GM12878 (cell line): ENCODE measurements around the gene CDH15. TPM values are rescaled to one million over a fixed set of nuclear protein-coding genes. Genes with fewer than 3 reads are reported as not detected.

Source experiments
- ATAC-seq: fragments of 200-7000 bp; cut with Tn5 transposase; 3 replicates; pipeline ENCODE4 v1.9.1; 2020; ENCODE audit warnings: mild to moderate bottlenecking, moderate library complexity
- BruUV-seq: library from RNA; stranded (reverse); fragments of 400-500 nt; replicated peaks from 2 replicates; lab custom pipeline; 2021; lab: Mats Ljungman, UMichigan
- CTCF ChIA-PET: fragments of 300-600 bp; sonication (Branson Sonifier 250); formaldehyde crosslinking; extraction: SDS; loops from one replicate; lab custom pipeline; 2021; ENCODE audit warnings: inconsistent platforms; lab: Yijun Ruan, JAX
- POLR2A ChIA-PET: fragments of 350-600 bp; formaldehyde crosslinking; extraction: SDS; loops from one replicate; lab custom pipeline; 2021; ENCODE audit warnings: inconsistent platforms; lab: Charles Lee
- RAD21 ChIA-PET: fragments of 300-600 bp; sonication (Branson Sonifier 250); formaldehyde crosslinking; loops from one replicate; lab custom pipeline; 2023; ENCODE audit warnings: antibody characterized with exemption; ENCODE audit not compliant: unreplicated experiment; lab: Charles Lee
- SMC1A ChIA-PET: fragments of 300-600 bp; sonication (Branson Sonifier 250); formaldehyde crosslinking; loops from one replicate; lab custom pipeline; 2023; ENCODE audit not compliant: unreplicated experiment, uncharacterized antibody; lab: Charles Lee
- DNase-seq: peaks from one replicate; pipeline ENCODE4 v3.0.0-alpha.2; 2011; ENCODE audit warnings: low read depth, low spot score
- FAIRE-seq: peaks from 3 replicates; lab custom pipeline; 2011; peaks lifted over from hg19 to GRCh38; lab: Jason Lieb, UNC
- H2AFZ ChIP-seq: 2 replicates; pipeline ENCODE4 v1.6.0; 2011; ENCODE audit warnings: low read depth, low read length, control low read depth; ENCODE audit not compliant: control insufficient read depth
- H3K27ac ChIP-seq: 2 replicates; pipeline ENCODE4 v1.5.1; 2011; ENCODE audit warnings: control low read depth; ENCODE audit not compliant: control insufficient read depth, insufficient read depth
- H3K27me3 ChIP-seq, 2 experiments: replicated peaks in 1 of 2; 2 replicates each; pipeline versions ENCODE4 v1.6.0 to v1.6.1; 2011; ENCODE audit warnings: low read length in 1 of 2; ENCODE audit not compliant: control insufficient read depth in 2 of 2, insufficient read depth in 2 of 2
- H3K36me3 ChIP-seq, 2 experiments: 2 replicates each; pipeline ENCODE4 v1.5.1; 2011; ENCODE audit warnings: low read length in 1 of 2; ENCODE audit not compliant: control insufficient read depth in 2 of 2, insufficient read depth in 2 of 2
- H3K4me1 ChIP-seq: 2 replicates; pipeline ENCODE4 v1.6.1; 2011; ENCODE audit warnings: mild to moderate bottlenecking, low read length, moderate library complexity, mixed read lengths; ENCODE audit not compliant: control insufficient read depth, insufficient read depth
- H3K4me2 ChIP-seq: 2 replicates; pipeline ENCODE4 v1.6.0; 2011; ENCODE audit warnings: control low read depth; ENCODE audit not compliant: control insufficient read depth, insufficient read depth
- H3K4me3 ChIP-seq: fragments of 200-600 bp; sonication (generic); 2 replicates; pipeline ENCODE4 v1.5.1; 2016
- H3K79me2 ChIP-seq: 2 replicates; pipeline ENCODE4 v1.6.0; 2011; ENCODE audit warnings: low read length; ENCODE audit not compliant: control insufficient read depth, insufficient read depth
- H3K9ac ChIP-seq: 2 replicates; pipeline ENCODE4 v1.8.0; 2011; ENCODE audit warnings: low read length, control low read depth, mixed read lengths; ENCODE audit not compliant: control insufficient read depth, insufficient read depth
- H3K9me3 ChIP-seq: replicated peaks from 3 replicates; pipeline ENCODE4 v1.5.1; 2011; ENCODE audit warnings: mild to moderate bottlenecking, low read length; ENCODE audit not compliant: control insufficient read depth, insufficient read depth
- H4K20me1 ChIP-seq: 2 replicates; pipeline ENCODE4 v1.6.0; 2011; ENCODE audit not compliant: control insufficient read depth, insufficient read depth
- CTCF ChIP-seq, 3 experiments: IDR thresholded peaks in 2 of 3; conservative IDR thresholded peaks in 1 of 3; 2 replicates each; pipeline ENCODE4 v1.5.1; 2011; ENCODE audit warnings: low read depth in 3 of 3, low read length in 3 of 3, mild to moderate bottlenecking in 3 of 3, control low read depth in 2 of 3, moderate library complexity in 2 of 3, inconsistent platforms in 1 of 3, mixed read lengths in 1 of 3; ENCODE audit not compliant: control insufficient read depth in 2 of 3, insufficient read depth in 1 of 3; ENCODE audit errors: extremely low read depth in 1 of 3
- LARP7 ChIP-seq: fragments of 450-650 bp; IDR thresholded peaks from 2 replicates; pipeline ENCODE4 v1.6.1; 2017; ENCODE audit warnings: mild to moderate bottlenecking
- NBN ChIP-seq: fragments of 450-650 bp; IDR thresholded peaks from 2 replicates; pipeline ENCODE4 v1.6.1; 2016
- NFXL1 ChIP-seq: fragments of 450-650 bp; IDR thresholded peaks from 2 replicates; pipeline ENCODE4 v1.6.1; 2017; ENCODE audit warnings: antibody characterized with exemption, mild to moderate bottlenecking, borderline replicate concordance
- SMAD5 ChIP-seq: IDR thresholded peaks from 2 replicates; pipeline ENCODE4 v1.6.1; 2016; ENCODE audit warnings: antibody characterized with exemption, low read depth
- STAT3 ChIP-seq: IDR thresholded peaks from 2 replicates; pipeline ENCODE4 v1.6.1; 2011; ENCODE audit warnings: low read depth, low read length, improper control_type of control experiment
- WGBS: methylation state at CpG from one replicate; pipeline ENCODE4 v1.1.6; 2016; ENCODE audit warnings: low lambda C conversion rate; ENCODE audit not compliant: insufficient replicate concordance, insufficient coverage; ENCODE audit errors: missing lambda C conversion rate; 5-methylcytosine and 5-hydroxymethylcytosine counted together
- in situ Hi-C: fragments of 300-500 bp; cut with MboI; formaldehyde crosslinking; loops from 9 replicates; pipeline ENCODE4 v1.14.3; 2018; ENCODE audit warnings: mixed read lengths
- intact Hi-C: fragments of 100-400 bp; cut with micrococcal nuclease; formaldehyde crosslinking; loops from one replicate; pipeline ENCODE4 v1.14.2; 2022; ENCODE audit not compliant: unreplicated experiment
- polyA plus RNA-seq, 11 experiments: library from polyadenylated mRNA; depleted of rRNA in 4 of 11; unstranded in 6 of 11; stranded (reverse) in 5 of 11; fragments of >200 nt; fragmentation: Nextera tagmentation in 4 of 11; fragmentation: Illumina TruSeq in 1 of 11; extraction: Ambion mirVana in 4 of 11; extraction: Trizol in 1 of 11; gene quantifications; 1 replicate in 1 of 11; 2 replicates in 10 of 11; pipeline versions ENCODE4 v1.2.1 to v1.2.3, GENCODE V29; 2011 to 2016; ENCODE audit warnings: inconsistent platforms in 2 of 11, missing spikeins in 2 of 11, low read depth in 1 of 11
- total RNA-seq, 4 experiments: library from RNA; depleted of rRNA in 3 of 4; stranded (reverse); fragments of >200 nt in 3 of 4; fragmentation: Illumina TruSeq in 1 of 4; extraction: Trizol in 1 of 4; gene quantifications; 2 replicates each; pipeline versions ENCODE4 v1.2.1 to v1.2.3, GENCODE V29; 2013 to 2021

The CDH15 gene
- total and polyA plus RNA-seq, 10 of the 15 experiments (the other 5 are each of a cell fraction or from before 2014, with no cell fraction given) = 0.02 to 0.06 TPM; not detected in 8

- ATAC-seq = no peak
- Histone ChIP-seq H3K9ac (no peak overlapping the region), H3K4me2 (peak overlapping the region; percentile 81), H3K27me3 (peaks cover 0 to 8% of the 10 kb centered on the region in 2 experiments; a peak in 3 of 4 replicates), H3K36me3 (no peaks in the 10 kb centered on the region), H3K4me1 (peaks cover 7% of the 10 kb centered on the region), H2AFZ (0 out of 2 replicates have a peak overlapping the region, but pooled peaks have one; percentile 36), H4K20me1 (no peaks in the 10 kb centered on the region; the same call in 1 of the 2 replicates), H3K4me3 (no peak overlapping the region; the same call in 1 of the 2 replicates), H3K27ac (no peak overlapping the region), H3K9me3 (no peaks in the 10 kb centered on the region), H3K79me2 (no peaks in the 10 kb centered on the region)
- ChIA-PET RAD21 (interaction anchor here (0.8 to 1.4 kb wide), 9 partner anchors 22 to 433 kb away, joined by 3 to 7 read pairs (median 4); partner anchors contain the start of genes APRT, GALNS, TRAPPC2L and ZNF778), POLR2A (interaction anchor here (0.6 kb wide), 1 partner anchor 377 kb away, joined by 3 read pairs; no protein-coding TSS in a partner anchor), SMC1A (no interaction called here), CTCF (interaction anchor here (0.7 to 1.5 kb wide), 4 partner anchors 47 to 355 kb away, joined by 3 to 4 read pairs (median 4); partner anchors contain the start of genes TRAPPC2L and ZNF778)
- no peak for FAIRE-seq
- TF ChIP-seq SMAD5 (no peak), NBN (no peak), STAT3 (no peak), CTCF (IDR thresholded peaks at IDR 0.05 in 2 of 3, conservative IDR thresholded peaks at IDR 0.05 in 1 of 3; ENCODE audit: control insufficient read depth in 2 of 3, extremely low read depth in 1 of 3, insufficient read depth in 1 of 3, low read depth in 3 of 3, low read length in 3 of 3) (peak in 1 of 3 experiments; percentile 27; a peak in 1 of 6 replicates), LARP7 (0 out of 2 replicates have a peak, but pooled peaks have one; percentile 47), NFXL1 (no peak)
- BruUV-seq = no TSS peak
- no peak for DNase-seq
- in situ Hi-C loops = no loop called here
- WGBS = 28% methylated on average over 29 of the region's 34 CpGs
- intact Hi-C loops = loop anchor here (2.0 kb wide), 1 partner anchor 46 kb away; the partner anchor contains the start of gene ZNF778
Observed at GRCh38 chr16:89170346-89171215, 967 bp upstream of the CDH15 start.
